ENCODE measurements around the gene TMEM175. TPM values are rescaled to one million over a fixed set of nuclear protein-coding genes. Genes with fewer than 3 reads are reported as not detected.

Gene TMEM175
- total and polyA plus RNA-seq, 2 of the 4 experiments (the other 2 are of a cell fraction), result 7.7 to 41.9 TPM

- H4K5ac ChIP-seq (ENCODE audit: low read depth, low read length), result no peak overlapping the region
- H2AFZ ChIP-seq (replicated peaks; ENCODE audit: low read length, poor library complexity), result no peak overlapping the region
- no peak overlapping the region for H2BK15ac ChIP-seq (ENCODE audit: low read depth, low read length)
- H4K20me1 ChIP-seq (ENCODE audit: insufficient read depth, low read length), result 0 out of 2 replicates have a peak, but pooled peaks cover 7% of the 10 kb centered on the region
- no peak overlapping the region for H3K23ac ChIP-seq (ENCODE audit: low read depth, low read length)
- no peak overlapping the region for H2BK5ac ChIP-seq (ENCODE audit: low read depth, low read length, poor library complexity, severe bottlenecking)
- no peak for DNase-seq
- H3K56ac ChIP-seq (ENCODE audit: extremely low read depth, insufficient read depth, low read length), result no peak overlapping the region
- H2BK20ac ChIP-seq (ENCODE audit: low read depth, low read length), result no peak overlapping the region
- in situ Hi-C loops (cut with MboI; ENCODE audit: low sequenced_read_pairs), result no loop called here
- ChIA-PET POLR2A (ENCODE audit: unreplicated experiment) (no interaction called here), CTCF (no interaction called here)
- H4K91ac ChIP-seq (ENCODE audit: insufficient read depth, low read depth, low read length), result no peak overlapping the region
- TF ChIP-seq RAD21 (IDR thresholded peaks at IDR 0.05; ENCODE audit: low read length) (no peak), USF2 (IDR thresholded peaks at IDR 0.05; ENCODE audit: low read depth, low read length) (no peak), FOS (IDR thresholded peaks at IDR 0.05; ENCODE audit: low read depth, low read length) (no peak), POLR2A (IDR thresholded peaks at IDR 0.05; ENCODE audit: low read depth, low read length) (no peak), MAZ (IDR thresholded peaks at IDR 0.05; ENCODE audit: borderline replicate concordance, low read depth, low read length) (no peak), CTCF (conservative IDR thresholded peaks at IDR 0.05; ENCODE audit: low read depth, low read length) (no peak), CEBPB (IDR thresholded peaks at IDR 0.05; ENCODE audit: low read depth, low read length) (no peak), NFE2L2 (IDR thresholded peaks at IDR 0.05; ENCODE audit: low read depth, low read length) (no peak), MXI1 (IDR thresholded peaks at IDR 0.05; ENCODE audit: borderline replicate concordance, low read depth, low read length) (no peak), SMC3 (IDR thresholded peaks at IDR 0.05; ENCODE audit: low read depth, low read length) (no peak), RCOR1 (IDR thresholded peaks at IDR 0.05; ENCODE audit: insufficient replicate concordance, low read length) (no peak), BHLHE40 (IDR thresholded peaks at IDR 0.05; ENCODE audit: low read depth, low read length) (no peak), RFX5 (IDR thresholded peaks at IDR 0.05; ENCODE audit: low read depth, low read length) (no peak), CHD1 (IDR thresholded peaks at IDR 0.05; ENCODE audit: low read depth, low read length) (no peak)
- no peaks in the 10 kb centered on the region for H3K9me3 ChIP-seq (ENCODE audit: control insufficient read depth, insufficient read depth, low read length)
- no peak overlapping the region for H3K9ac ChIP-seq (ENCODE audit: low read depth, low read length)
- no peak overlapping the region for H2BK120ac ChIP-seq (ENCODE audit: low read depth, low read length)
- peaks cover 17% of the 10 kb centered on the region for H3K36me3 ChIP-seq (ENCODE audit: control insufficient read depth, insufficient read depth, low read length)
- no peaks in the 10 kb centered on the region for H3K27me3 ChIP-seq (ENCODE audit: control insufficient read depth, insufficient read depth, low read length)
- BruUV-seq (replicated peaks), result no TSS peak
- H3K9me1 ChIP-seq (ENCODE audit: insufficient read depth, low read length), result 0 out of 2 replicates have a peak, but pooled peaks cover 5% of the 10 kb centered on the region
- no peaks in the 10 kb centered on the region for H3K4me1 ChIP-seq (ENCODE audit: control insufficient read depth, insufficient read depth, low read length)
- H2AK9ac ChIP-seq (replicated peaks; ENCODE audit: low read depth, low read length, poor library complexity), result peak overlapping the region; percentile 37
- dilution Hi-C loops (cut with HindIII; ENCODE audit: low sequenced_read_pairs, unreplicated experiment), result no loop called here
- no peak overlapping the region for H2AK5ac ChIP-seq (ENCODE audit: low read depth, low read length)
- H3K4me3 ChIP-seq (ENCODE audit: insufficient read depth, low read depth, low read length), result no peak overlapping the region
- no peak overlapping the region for H3K4me2 ChIP-seq (ENCODE audit: low read depth, low read length)
- no peak overlapping the region for H3K18ac ChIP-seq (ENCODE audit: low read depth, low read length)
- H3K14ac ChIP-seq (replicated peaks; ENCODE audit: low read depth, low read length), result no peak overlapping the region
- no peak overlapping the region for H3K4ac ChIP-seq (ENCODE audit: low read depth, low read length)
- H3K79me1 ChIP-seq (ENCODE audit: low read depth in 1 of 2, low read length in 2 of 2), result no peaks in the 10 kb centered on the region
- no peak overlapping the region for H4K8ac ChIP-seq (ENCODE audit: low read depth in 2 of 2, low read length in 2 of 2)
- ATAC-seq (ENCODE audit: low read depth), result no peak
- H3K27ac ChIP-seq (ENCODE audit: insufficient read depth, low read length), result no peak overlapping the region
- intact Hi-C loops (cut with micrococcal nuclease), result no loop called here
- WGBS, 2 experiments (ENCODE audit: extremely low coverage in 2 of 2, insufficient read length in 1 of 2), result 100% methylated on average over 2 of the region's 13 CpGs; no CpG with 5 or more reads in 1 of the 2 experiments
Observed at GRCh38 chr4:953574-953915, 21.3 kb downstream of the TMEM175 start.
